Suprapubic skin (tissue), 3 donors: ENCODE measurements around the gene ERN2.

ENCODE experiments used
- EP300 ChIP-seq: sonication (generic); formaldehyde crosslinking; IDR thresholded peaks from one replicate; pipeline ENCODE4 v1.6.1; 2017; ENCODE audit warnings: antibody characterized with exemption
- POLR2A ChIP-seq, 2 donors: fragments of 450-650 bp; IDR thresholded peaks; one replicate each; pipeline ENCODE4 v1.6.1; 2017; ENCODE audit warnings: antibody characterized with exemption in 2 of 2, mild to moderate bottlenecking in 2 of 2, moderate library complexity in 2 of 2
- TF ChIP-seq, protein P1 (sequence below), 2 donors: fragments of 200-600 bp in 1 of 2; fragments of 450-650 bp in 1 of 2; sonication (generic) in 1 of 2; IDR thresholded peaks; one replicate each; pipeline ENCODE4 v1.5.1; 2016 to 2019; ENCODE audit warnings: antibody characterized with exemption in 2 of 2, mild to moderate bottlenecking in 1 of 2, moderate library complexity in 1 of 2

DNA sequence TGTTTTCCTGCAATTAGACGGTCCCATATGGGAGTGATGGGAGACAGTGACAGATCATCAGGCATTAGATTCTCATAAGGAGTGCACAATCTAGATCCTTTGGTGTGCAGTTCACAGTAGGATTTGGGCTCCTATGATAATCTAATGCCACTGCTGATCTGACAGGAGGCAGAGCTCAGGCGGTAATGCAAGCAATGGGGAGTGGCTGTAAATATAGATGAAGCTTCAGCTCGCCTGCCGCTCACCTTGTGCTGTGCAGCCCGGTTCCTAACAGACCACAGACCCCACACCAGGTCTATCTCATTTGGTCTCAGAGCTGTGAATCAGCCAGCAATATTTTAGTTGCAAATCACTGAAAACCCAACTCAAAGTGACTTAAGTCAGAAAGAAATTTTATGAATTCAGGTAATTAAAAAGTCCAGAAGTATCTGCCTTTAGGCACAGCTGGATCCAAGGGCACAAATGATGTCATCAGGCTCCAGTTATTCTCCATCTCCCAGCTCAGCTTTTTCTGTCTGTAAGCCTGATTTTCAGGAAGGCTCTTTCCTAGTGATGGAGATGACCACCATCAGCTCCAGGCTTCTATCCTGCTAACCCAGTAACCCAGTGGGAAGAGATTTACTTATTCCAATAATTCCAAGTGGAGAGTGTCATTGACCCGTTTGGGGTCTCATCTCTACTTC, 45.1 kb upstream of the ERN2 start:
- TF ChIP-seq, protein P1, sequence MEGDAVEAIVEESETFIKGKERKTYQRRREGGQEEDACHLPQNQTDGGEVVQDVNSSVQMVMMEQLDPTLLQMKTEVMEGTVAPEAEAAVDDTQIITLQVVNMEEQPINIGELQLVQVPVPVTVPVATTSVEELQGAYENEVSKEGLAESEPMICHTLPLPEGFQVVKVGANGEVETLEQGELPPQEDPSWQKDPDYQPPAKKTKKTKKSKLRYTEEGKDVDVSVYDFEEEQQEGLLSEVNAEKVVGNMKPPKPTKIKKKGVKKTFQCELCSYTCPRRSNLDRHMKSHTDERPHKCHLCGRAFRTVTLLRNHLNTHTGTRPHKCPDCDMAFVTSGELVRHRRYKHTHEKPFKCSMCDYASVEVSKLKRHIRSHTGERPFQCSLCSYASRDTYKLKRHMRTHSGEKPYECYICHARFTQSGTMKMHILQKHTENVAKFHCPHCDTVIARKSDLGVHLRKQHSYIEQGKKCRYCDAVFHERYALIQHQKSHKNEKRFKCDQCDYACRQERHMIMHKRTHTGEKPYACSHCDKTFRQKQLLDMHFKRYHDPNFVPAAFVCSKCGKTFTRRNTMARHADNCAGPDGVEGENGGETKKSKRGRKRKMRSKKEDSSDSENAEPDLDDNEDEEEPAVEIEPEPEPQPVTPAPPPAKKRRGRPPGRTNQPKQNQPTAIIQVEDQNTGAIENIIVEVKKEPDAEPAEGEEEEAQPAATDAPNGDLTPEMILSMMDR (IDR thresholded peaks at IDR 0.05) = no peak
- TF ChIP-seq POLR2A (IDR thresholded peaks at IDR 0.05) (no peak), EP300 (no peak)
